ENCODE data around the gene BLACAT1. TPM values are rescaled to one million over a fixed set of nuclear protein-coding genes. Genes with fewer than 3 reads are reported as not detected.
"Not testable (repeated sequence)": the region's sequence is repeated elsewhere in the genome, so short reads cannot be mapped to it uniquely, and the experiment has no call there.

The BLACAT1 gene
- total and polyA plus RNA-seq, 2 of the 13 experiments (the other 11 are each of a cell fraction or from before 2014, with no cell fraction given) = 1.2 to 2.8 TPM

- no peak overlapping the region for H3K4me2 ChIP-seq (ENCODE audit: low read depth, low read length)
- H3K9ac ChIP-seq (ENCODE audit: insufficient read depth, low read depth, low read length) = no peak overlapping the region
- peaks cover 8 to 40% of the 10 kb centered on the region in 2 experiments; a peak in 4 of 5 replicates for H3K27me3 ChIP-seq (ENCODE audit: control insufficient read depth in 1 of 2, insufficient read depth in 2 of 2, low read length in 2 of 2)
- no peaks in the 10 kb centered on the region for H3K79me2 ChIP-seq (ENCODE audit: insufficient read depth, low read length)
- no peaks in the 10 kb centered on the region for H3K36me3 ChIP-seq (replicated peaks in 1 of 2; ENCODE audit: control insufficient read depth in 1 of 2, insufficient read depth in 2 of 2, low read length in 2 of 2)
- no peaks in the 10 kb centered on the region for H3K9me3 ChIP-seq (ENCODE audit: low read length)
- no peak for DNase-seq (ENCODE audit: low spot score)
- 12% methylated on average over 6 of the region's 6 CpGs for WGBS (ENCODE audit: low lambda C conversion rate)
- no peak overlapping the region for H3K4me3 ChIP-seq (replicated peaks in 1 of 3; ENCODE audit: insufficient read depth in 1 of 3, low read depth in 2 of 3, low read length in 3 of 3)
- H2AFZ ChIP-seq (ENCODE audit: low read length) = no peak overlapping the region
- H4K20me1 ChIP-seq (ENCODE audit: insufficient read depth, low read length) = no peaks in the 10 kb centered on the region; the same call in 1 of the 2 replicates
- no peak for TF ChIP-seq HNRNPUL1 (IDR thresholded peaks at IDR 0.05; ENCODE audit: low read depth, low read length)
- no peak for TF ChIP-seq SSRP1 (CRISPR knock-in tag; IDR thresholded peaks at IDR 0.05)
- CTCF ChIA-PET (ENCODE audit: low intra/inter-chr PET ratio, low total read pairs) = no interaction called here
- peaks cover 21% of the 10 kb centered on the region for H3K4me1 ChIP-seq (ENCODE audit: insufficient read depth, low read length)
- in situ Hi-C loops (cut with HindIII; ENCODE audit: extremely low pct_ligation_motif_present, low pct_unique_long_range_greater_than_20kb) (no loop called here), intact Hi-C loops (cut with micrococcal nuclease; ENCODE audit: unreplicated experiment) (no loop called here)
- no peak overlapping the region for H3K27ac ChIP-seq (ENCODE audit: extremely low read length, insufficient read depth, low read length)
- BruUV-seq (replicated peaks) = no TSS peak
- POLR2A ChIA-PET = no interaction called here
- ATAC-seq = no peak
- FAIRE-seq = no peak
Measured at GRCh38 chr1:205434738-205435137, 21.1 kb downstream of the BLACAT1 start.

DNA sequence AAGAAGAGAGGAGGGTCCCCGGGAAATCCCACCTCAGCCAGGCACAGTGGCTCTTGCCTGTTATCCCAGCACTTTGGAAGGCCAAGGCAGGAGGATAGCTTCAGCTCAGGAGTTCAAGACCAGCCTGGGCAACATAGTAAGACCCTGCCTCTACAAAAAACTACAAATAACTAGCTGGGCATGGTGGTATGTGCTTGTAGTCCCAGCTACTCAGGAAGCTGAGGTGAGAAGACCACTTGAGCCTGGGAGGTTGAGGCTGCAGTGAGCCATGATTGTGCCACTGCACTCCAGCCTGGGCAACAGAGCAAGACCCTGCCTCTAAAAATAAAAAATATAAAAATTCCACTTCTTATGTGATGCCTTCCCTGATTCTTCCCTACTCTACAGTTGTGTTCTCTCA is 23.2 kb downstream of the BLACAT1 start:
- DNase-seq (ENCODE audit: low spot score); H3K36me3 ChIP-seq (replicated peaks in 1 of 2; ENCODE audit: control insufficient read depth in 1 of 2, insufficient read depth in 2 of 2, low read length in 2 of 2); in situ Hi-C loops (cut with HindIII; ENCODE audit: extremely low pct_ligation_motif_present, low pct_unique_long_range_greater_than_20kb); intact Hi-C loops (cut with micrococcal nuclease; ENCODE audit: unreplicated experiment); H3K9ac ChIP-seq (ENCODE audit: insufficient read depth, low read depth, low read length); H3K9me3 ChIP-seq (ENCODE audit: low read length); H3K4me3 ChIP-seq (replicated peaks in 1 of 3; ENCODE audit: insufficient read depth in 1 of 3, low read depth in 2 of 3, low read length in 3 of 3); H3K79me2 ChIP-seq (ENCODE audit: insufficient read depth, low read length); ATAC-seq; POLR2A ChIA-PET; H3K27ac ChIP-seq (ENCODE audit: extremely low read length, insufficient read depth, low read length); CTCF ChIA-PET (ENCODE audit: low intra/inter-chr PET ratio, low total read pairs); H3K4me2 ChIP-seq (ENCODE audit: low read depth, low read length); H2AFZ ChIP-seq (ENCODE audit: low read length); H4K20me1 ChIP-seq (ENCODE audit: insufficient read depth, low read length); BruUV-seq (replicated peaks); H3K4me1 ChIP-seq (ENCODE audit: insufficient read depth, low read length); FAIRE-seq: not testable (repeated sequence)
- peaks cover 8 to 54% of the 10 kb centered on the region in 2 experiments for H3K27me3 ChIP-seq (ENCODE audit: control insufficient read depth in 1 of 2, insufficient read depth in 2 of 2, low read length in 2 of 2)
- no CpG with 5 or more reads among the region's 1 CpG for WGBS (ENCODE audit: low lambda C conversion rate)

DNA sequence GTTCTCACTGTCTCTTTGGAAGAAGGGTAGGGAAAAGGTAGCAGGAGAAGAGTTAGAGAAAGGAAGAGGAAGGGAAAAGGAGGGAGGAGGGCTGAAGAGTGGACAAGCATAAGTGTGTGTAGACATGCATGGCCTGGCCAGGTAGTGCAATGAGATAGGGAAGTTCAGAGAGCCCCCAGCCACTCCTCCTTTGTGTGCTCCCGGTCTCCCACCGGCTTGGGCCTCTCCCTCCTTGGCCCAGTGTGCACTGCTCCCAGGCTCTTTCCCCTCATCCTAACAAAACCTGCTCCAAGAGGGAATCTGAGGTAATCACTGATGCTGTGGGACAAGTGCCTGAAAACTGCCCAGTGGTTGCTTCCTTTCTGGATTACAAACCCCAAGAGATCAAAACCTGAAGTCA is 23.7 kb downstream of the BLACAT1 start:
- Histone ChIP-seq H3K79me2 (ENCODE audit: insufficient read depth, low read length) (no peaks in the 10 kb centered on the region), H3K4me2 (ENCODE audit: low read depth, low read length) (no peak overlapping the region), H4K20me1 (ENCODE audit: insufficient read depth, low read length) (no peaks in the 10 kb centered on the region), H3K27ac (ENCODE audit: extremely low read length, insufficient read depth, low read length) (no peak overlapping the region), H3K4me3 (replicated peaks in 1 of 3; ENCODE audit: insufficient read depth in 1 of 3, low read depth in 2 of 3, low read length in 3 of 3) (no peak overlapping the region), H3K4me1 (ENCODE audit: insufficient read depth, low read length) (peaks cover 5% of the 10 kb centered on the region), H3K36me3 (replicated peaks in 1 of 2; ENCODE audit: control insufficient read depth in 1 of 2, insufficient read depth in 2 of 2, low read length in 2 of 2) (no peaks in the 10 kb centered on the region), H3K9ac (ENCODE audit: insufficient read depth, low read depth, low read length) (no peak overlapping the region), H3K27me3 (ENCODE audit: control insufficient read depth in 1 of 2, insufficient read depth in 2 of 2, low read length in 2 of 2) (peaks cover 8 to 57% of the 10 kb centered on the region in 2 experiments), H2AFZ (ENCODE audit: low read length) (no peak overlapping the region), H3K9me3 (ENCODE audit: low read length) (no peaks in the 10 kb centered on the region)
- intact Hi-C loops (cut with micrococcal nuclease; ENCODE audit: unreplicated experiment) (no loop called here), in situ Hi-C loops (cut with HindIII; ENCODE audit: extremely low pct_ligation_motif_present, low pct_unique_long_range_greater_than_20kb) (no loop called here)
- ATAC-seq = no peak
- FAIRE-seq = no peak
- 0% methylated on average over 2 of the region's 2 CpGs for WGBS (ENCODE audit: low lambda C conversion rate)
- ChIA-PET CTCF (ENCODE audit: low intra/inter-chr PET ratio, low total read pairs) (no interaction called here), POLR2A (interaction anchor here (1.1 kb wide), 1 partner anchor 9 kb away, joined by 3 read pairs; no protein-coding TSS in a partner anchor)
- no peak for DNase-seq (ENCODE audit: low spot score)
- BruUV-seq (replicated peaks) = no TSS peak
- TF ChIP-seq ZZZ3 (CRISPR knock-in tag; IDR thresholded peaks at IDR 0.05; ENCODE audit: borderline replicate concordance) (no peak), PCBP1 (IDR thresholded peaks at IDR 0.05; ENCODE audit: borderline replicate concordance, low read depth, low read length) (no peak), HNRNPK (IDR thresholded peaks at IDR 0.05; ENCODE audit: low read depth, low read length, poor library complexity, severe bottlenecking) (no peak), ZNF235 (CRISPR knock-in tag; IDR thresholded peaks at IDR 0.05; ENCODE audit: borderline replicate concordance) (no peak), ZFP91 (CRISPR knock-in tag; IDR thresholded peaks at IDR 0.05; ENCODE audit: borderline replicate concordance) (no peak), MYPOP (CRISPR knock-in tag; IDR thresholded peaks at IDR 0.05) (no peak), ZNF839 (CRISPR knock-in tag; IDR thresholded peaks at IDR 0.05; ENCODE audit: borderline replicate concordance) (no peak), GZF1 (CRISPR knock-in tag; IDR thresholded peaks at IDR 0.05) (no peak)

Data from HepG2 (cell line).